T1000 (cell line): ENCODE data around the gene KHDRBS2.

Experiments used
- DNase-seq: peaks from one replicate; lab custom pipeline; 2025; ENCODE audit warnings: mixed read lengths; lab: John Stamatoyannopoulos, UW

Gene KHDRBS2

GRCh38 chr6:62035952-62036351 lies 250.1 kb downstream of the KHDRBS2 start:
- no peak for DNase-seq

DNA sequence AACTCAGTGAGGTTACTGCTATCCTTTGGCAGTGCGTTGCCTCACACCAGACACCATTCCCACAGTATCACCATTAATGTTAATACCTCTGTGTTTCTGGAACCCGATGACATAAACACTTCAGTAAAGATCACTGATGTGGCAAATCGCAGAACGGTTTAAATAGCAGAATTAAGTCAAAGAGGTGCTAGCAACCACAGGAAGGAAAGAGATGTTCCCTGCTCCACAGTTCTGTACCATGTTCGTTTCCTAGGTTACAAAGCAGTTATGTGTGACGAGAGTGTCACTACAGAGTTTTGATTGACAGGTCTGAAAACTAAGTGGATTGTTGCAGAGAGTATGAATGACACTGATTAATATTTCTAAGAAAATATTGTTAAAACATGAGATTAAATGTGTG lies 272.3 kb downstream of the KHDRBS2 start:
- no peak for DNase-seq

GRCh38 chr6:62009445-62009844 lies 276.6 kb downstream of the KHDRBS2 start:
- DNase-seq, result no peak

GRCh38 chr6:61989616-61990015 lies 296.4 kb downstream of the KHDRBS2 start:
- no peak for DNase-seq

- no peak for DNase-seq
Observed at GRCh38 chr6:61980622-61981021, 305.4 kb downstream of the KHDRBS2 start.

DNA sequence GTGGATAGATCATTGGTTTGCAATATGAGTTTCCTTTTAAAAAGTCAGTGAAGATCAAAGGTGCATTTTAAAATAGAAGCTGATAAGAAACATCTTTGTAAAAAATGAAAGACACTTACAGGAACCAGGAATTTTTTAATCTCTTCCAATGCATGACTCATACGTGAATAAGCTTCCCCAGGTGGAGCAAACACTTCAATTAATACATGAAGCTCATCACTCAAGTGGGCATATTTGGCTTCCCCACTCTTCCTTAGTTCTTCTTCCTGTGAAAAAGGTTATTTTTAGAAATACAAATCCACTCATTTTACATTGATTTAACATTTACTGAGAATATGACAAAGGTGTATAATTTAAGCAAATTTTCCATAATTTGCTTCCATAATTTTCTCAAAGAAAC lies 308.1 kb downstream of the KHDRBS2 start:
- DNase-seq, result no peak

DNA sequence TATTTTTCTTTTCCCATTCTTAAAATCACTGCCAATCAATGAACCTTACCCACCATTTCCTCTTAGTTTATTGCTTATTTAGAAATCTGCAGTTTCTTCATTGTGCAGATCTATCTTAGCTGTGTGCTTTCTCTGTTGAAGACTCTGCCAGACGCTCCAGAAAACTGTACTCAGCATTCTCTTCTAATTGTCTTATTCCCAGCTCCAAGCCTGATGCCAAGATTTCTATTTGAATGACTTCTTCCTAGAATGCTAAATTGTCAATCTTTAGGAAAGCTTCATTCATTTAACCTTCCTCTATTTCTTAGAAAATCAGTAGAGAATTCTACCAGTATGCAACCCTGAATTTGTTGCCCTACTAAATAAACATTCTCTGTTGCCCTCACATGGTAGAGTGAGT lies 308.9 kb downstream of the KHDRBS2 start:
- DNase-seq, result no peak

DNA sequence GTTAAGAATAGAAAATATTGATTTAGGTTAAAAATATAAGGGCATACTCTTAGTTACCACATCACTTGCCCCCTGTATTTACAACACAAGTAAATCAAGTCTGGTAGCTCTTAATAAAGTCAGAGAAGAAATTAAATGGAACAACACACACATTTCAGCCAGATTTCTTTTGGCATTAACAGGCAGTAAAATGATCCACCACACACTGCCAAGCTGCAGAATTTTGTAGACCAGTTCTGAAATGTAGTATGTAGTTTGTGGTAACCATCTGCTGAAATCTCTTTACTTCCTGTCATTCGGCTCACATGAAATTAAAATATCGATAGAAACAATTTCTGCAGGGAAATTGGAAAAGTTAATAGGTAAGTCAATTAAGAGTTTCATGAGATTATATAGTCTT lies 326.8 kb downstream of the KHDRBS2 start:
- no peak for DNase-seq

GRCh38 chr6:61953851-61954250 lies 332.2 kb downstream of the KHDRBS2 start:
- no peak for DNase-seq

- no peak for DNase-seq
Observed at GRCh38 chr6:61951586-61951985, 334.4 kb downstream of the KHDRBS2 start.

GRCh38 chr6:61950811-61951210 lies 335.2 kb downstream of the KHDRBS2 start:
- no peak for DNase-seq

GRCh38 chr6:61949971-61950370 lies 336.1 kb downstream of the KHDRBS2 start:
- DNase-seq, result no peak

DNA sequence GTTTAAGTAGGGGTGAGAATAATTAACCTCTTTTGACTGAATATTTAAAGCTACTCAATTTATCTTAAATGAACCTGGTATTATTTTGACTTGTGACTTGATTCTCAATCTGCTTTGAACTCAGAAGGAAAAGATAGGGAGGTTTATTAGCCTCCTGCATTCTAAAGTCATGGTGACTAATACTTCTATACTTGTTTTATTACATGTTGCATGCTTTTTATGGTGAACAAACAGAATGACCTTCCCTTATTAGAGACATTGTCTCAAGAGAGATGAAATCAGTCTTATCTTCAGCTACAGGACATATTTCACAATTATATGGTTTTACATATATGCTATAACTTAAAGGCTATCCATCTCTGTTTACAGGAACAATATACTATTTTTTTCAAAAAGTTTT lies 336.9 kb downstream of the KHDRBS2 start:
- no peak for DNase-seq

DNA sequence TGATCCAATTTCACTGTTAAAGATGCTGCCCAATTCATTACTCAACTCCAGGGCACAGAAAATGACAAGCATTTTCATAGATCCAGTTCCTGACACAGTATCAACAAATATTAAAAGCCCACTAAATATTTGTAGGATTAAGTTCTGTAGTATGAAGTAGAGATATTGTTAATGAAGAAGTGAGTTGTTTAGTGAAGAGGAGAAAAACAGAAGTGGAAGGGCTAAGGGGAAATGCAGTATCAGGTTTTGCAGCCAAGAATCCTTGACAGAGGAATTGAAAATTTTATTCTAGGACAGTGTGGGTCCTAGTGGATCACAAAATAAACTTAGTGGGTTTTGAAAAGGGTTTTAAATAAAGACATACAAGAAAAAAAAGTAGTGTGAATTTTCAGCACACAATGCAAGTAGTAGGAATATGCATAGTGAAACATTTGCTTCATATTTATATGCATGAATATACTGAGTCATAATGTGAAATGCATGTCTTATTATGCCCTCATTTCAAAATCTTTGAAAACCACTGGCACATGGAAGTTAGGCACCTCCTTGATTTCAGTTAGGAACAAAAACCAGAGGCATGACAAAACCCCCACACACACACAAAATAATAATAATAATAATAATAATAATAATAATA lies 338.6 kb downstream of the KHDRBS2 start:
- DNase-seq, result no peak

DNA sequence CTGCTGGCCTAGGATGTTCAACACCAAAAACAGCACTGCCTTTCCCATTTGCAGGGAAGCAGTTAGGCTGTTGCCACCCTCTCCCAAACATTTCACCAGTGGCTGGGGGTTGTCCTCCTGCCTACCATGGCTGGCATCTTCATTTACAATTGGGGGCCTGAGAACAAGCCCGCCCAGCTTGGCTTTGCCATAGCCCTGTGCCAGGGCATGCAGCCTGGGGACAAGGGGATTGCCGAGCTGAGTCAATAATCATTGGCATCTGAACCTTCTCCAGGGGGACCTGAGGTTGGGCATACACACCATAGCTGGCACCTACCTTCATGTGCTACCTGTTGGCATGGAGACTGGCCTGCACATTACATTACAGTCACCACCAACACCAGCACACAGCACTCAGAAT lies 345.1 kb downstream of the KHDRBS2 start:
- no peak for DNase-seq

DNA sequence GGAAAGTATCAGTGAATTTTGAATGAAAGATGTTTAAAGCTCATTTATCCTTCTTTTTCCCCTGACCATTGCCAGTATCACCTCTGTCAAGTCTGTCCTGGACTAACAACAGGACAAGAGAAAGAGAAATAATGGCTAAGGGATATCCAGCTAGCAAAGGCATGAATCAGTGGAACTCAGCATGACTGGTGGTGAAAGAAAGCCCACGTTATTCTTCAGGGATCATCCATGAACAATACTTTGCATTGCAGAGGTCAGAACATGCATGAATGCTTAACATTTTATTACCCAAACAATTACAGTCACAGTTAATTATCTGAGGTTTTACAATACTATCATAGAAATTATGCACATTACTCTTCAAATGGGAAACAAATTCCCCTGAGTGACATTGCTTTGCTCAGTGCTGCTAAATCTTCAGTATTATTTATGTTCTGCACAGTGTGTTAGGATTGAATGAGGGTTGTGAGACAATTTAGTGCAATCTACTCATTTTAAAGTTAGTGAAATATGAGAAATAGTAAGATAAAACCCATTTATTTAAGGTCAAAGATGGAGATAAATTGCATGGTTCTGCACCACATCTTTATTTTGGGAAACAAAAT lies 350.7 kb downstream of the KHDRBS2 start:
- no peak for DNase-seq

- DNase-seq, result no peak
Observed at GRCh38 chr6:61909486-61909885, 376.5 kb downstream of the KHDRBS2 start.

GRCh38 chr6:61901748-61902147 lies 384.3 kb downstream of the KHDRBS2 start:
- DNase-seq, result no peak

DNA sequence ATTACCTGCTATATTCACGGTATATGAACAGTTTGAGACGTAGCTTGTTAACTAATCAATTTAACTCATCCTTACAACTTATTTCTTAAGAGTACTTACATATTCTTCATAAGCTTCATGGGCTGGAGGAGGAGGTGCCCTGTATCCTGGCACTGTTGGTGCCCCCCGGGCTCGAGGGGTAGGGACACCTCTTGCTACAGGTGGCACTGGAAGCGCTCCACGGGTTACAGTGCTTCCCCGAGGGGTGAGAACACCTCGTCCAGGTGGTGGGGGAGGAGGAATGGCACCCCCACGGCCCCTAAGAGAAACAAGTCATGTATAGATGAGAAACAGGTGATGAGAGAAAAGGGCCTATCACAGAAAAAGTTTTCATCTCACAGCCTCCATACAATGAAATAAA lies 391.5 kb downstream of the KHDRBS2 start:
- DNase-seq, result no peak

DNA sequence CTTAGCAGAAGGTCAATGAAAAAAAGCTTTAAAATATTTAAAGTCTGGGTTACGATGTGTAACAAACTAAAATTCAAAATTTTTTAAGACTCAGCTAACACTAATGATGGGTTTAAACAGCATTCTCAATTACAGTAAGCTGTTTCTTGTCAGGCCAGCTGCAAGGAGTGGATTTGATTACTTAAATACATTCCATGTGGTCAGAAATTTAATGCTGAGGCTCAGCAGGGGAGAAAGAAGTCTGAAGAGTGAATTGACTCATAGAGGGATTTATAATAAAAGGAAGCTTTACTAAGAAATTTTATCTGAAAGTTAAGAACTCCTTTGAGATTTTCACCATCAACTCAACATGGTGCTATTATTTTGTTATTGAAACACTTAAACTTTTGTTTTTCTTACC lies 398.6 kb downstream of the KHDRBS2 start:
- peak; percentile 5 for DNase-seq

- no peak for DNase-seq
Observed at GRCh38 chr6:61886608-61887259, 399.3 kb downstream of the KHDRBS2 start.

DNA sequence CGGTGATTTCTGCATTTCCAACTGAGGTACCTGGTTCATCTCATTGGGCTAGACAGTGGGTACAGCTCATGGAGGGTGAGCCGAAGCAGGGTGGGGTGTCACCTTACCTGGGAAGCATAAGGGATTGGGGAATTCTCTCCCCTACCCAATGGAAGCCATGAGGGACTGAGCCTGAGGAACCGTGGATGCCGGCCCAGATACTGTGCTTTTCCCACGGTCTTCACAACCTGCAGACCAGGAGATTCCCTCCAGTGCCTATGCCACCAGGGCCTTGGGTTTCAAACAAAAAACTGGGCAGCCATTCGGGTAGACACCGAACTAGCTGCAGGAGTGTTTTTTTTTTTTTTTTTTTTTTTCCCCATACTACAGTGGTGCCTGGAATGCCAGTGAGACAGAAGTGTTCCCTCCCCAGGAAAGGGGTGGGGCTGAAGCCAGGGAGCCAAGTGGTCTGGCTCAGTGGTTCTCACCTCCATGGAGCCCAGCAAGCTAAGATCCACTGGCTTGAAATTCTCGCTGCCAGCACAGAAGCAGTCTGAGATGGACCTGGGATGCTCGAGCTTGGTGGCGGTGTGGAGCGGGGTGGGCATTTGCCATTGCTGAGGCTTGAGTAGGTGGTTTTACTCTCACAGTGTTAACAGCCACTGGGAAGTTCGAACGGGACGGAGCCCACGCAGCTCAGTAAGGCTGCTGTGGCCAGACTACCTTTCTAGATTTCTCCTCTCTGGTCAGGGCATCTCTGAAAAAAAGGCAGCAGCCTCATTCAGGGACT lies 416.2 kb downstream of the KHDRBS2 start:
- no peak for DNase-seq
